ENCODE data around the gene SORCS2.

Gene SORCS2

DNA sequence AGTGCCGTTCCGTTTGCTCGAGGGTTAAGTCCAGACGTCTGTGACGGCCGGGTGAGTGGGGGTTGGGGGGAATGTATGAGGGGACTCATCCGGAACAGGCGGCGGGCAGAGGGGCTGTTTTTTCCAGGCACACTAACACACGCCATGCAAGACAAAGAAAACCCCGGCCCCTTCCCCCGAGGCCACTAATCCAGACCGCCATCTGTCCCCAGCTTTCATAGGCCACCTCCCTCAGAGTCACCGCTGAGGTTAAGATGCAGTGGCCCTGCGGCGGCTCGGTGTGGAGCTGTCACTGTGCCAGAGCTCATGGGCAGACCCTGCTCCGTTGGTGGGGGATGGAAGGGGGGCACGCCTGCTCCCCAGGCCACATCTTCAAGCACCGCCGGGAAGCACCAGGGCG lies 34.1 kb downstream of the SORCS2 start:
- TF ChIP-seq SUZ12 (IDR thresholded peaks at IDR 0.05; ENCODE audit: extremely low read depth, insufficient read depth, insufficient read length) = no peak
- TF ChIP-seq YY1 (IDR thresholded peaks at IDR 0.05; ENCODE audit: insufficient read depth, insufficient read length) = no peak
- TF ChIP-seq ZNF274 (IDR thresholded peaks at IDR 0.05; ENCODE audit: low read depth, low read length) = no peak
- Histone ChIP-seq H3K36me3 (ENCODE audit: insufficient read depth, insufficient read length, low read length) (no peaks in the 10 kb centered on the region), H3K4me1 (ENCODE audit: insufficient read depth, insufficient read length) (peaks cover 11% of the 10 kb centered on the region), H3K9ac (ENCODE audit: insufficient read length, low read depth) (peak overlapping the region; percentile 6), H3K4me3 (ENCODE audit: insufficient read length, low read depth) (no peak overlapping the region), H3K27me3 (ENCODE audit: insufficient read depth, insufficient read length) (no peaks in the 10 kb centered on the region), H3K9me3 (ENCODE audit: insufficient read depth, low read length) (no peaks in the 10 kb centered on the region)
- no peak for DNase-seq (ENCODE audit: low read depth, low spot score)

DNA sequence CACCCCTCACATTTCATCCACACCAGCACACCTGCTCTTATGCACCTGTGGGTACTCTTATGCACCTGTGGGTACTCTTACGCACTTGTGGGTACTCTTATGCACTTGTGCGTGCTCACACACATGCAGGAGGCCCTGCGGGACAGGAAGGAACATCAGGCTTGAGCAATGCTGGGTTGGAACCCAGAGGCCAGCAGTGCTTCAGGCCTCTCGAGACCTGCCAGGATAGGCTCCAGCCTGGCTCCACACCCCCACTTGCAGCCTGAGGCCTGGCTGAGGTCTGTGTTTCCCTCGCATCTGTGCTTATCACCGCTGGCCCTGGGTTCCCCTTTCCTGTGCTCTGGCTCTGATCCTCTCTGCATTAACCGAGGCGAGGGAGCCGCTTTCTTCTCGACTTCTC lies 34.7 kb downstream of the SORCS2 start:
- no peak for DNase-seq (ENCODE audit: low read depth, low spot score)
- Histone ChIP-seq H3K4me3 (ENCODE audit: insufficient read length, low read depth) (no peak overlapping the region), H3K4me1 (ENCODE audit: insufficient read depth, insufficient read length) (peaks cover 11% of the 10 kb centered on the region), H3K9ac (ENCODE audit: insufficient read length, low read depth) (peak overlapping the region; percentile 69), H3K36me3 (ENCODE audit: insufficient read depth, insufficient read length, low read length) (no peaks in the 10 kb centered on the region), H3K9me3 (ENCODE audit: insufficient read depth, low read length) (no peaks in the 10 kb centered on the region), H3K27me3 (ENCODE audit: insufficient read depth, insufficient read length) (no peaks in the 10 kb centered on the region)
- no peak for TF ChIP-seq ZNF274 (IDR thresholded peaks at IDR 0.05; ENCODE audit: low read depth, low read length)
- TF ChIP-seq SUZ12 (IDR thresholded peaks at IDR 0.05; ENCODE audit: extremely low read depth, insufficient read depth, insufficient read length) = no peak
- TF ChIP-seq YY1 (IDR thresholded peaks at IDR 0.05; ENCODE audit: insufficient read depth, insufficient read length) = no peak

DNA sequence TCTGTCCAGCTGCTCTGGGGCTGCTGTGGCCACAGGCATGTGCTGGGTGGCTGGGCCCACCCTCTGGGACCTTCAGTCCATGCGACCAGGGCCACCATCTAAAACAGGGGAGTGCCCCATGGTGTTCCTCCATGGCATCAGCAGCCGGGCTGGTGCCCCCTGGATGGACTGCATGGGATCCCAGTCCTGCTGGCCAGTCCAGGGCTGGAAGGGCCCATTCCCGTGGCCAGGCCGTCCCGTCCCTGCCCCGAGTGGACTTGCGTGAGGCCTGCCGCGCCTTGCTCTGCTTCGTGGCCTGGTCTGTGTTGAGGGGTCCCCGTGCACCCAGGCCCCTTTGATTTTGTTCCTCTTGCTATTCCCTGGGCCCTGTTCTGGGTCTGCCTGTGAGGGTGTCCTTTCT lies 36.4 kb downstream of the SORCS2 start:
- no peak overlapping the region for H3K4me3 ChIP-seq (ENCODE audit: insufficient read length, low read depth)
- TF ChIP-seq YY1 (IDR thresholded peaks at IDR 0.05; ENCODE audit: insufficient read depth, insufficient read length) = no peak
- TF ChIP-seq ZNF274 (IDR thresholded peaks at IDR 0.05; ENCODE audit: low read depth, low read length) = no peak
- no peak for TF ChIP-seq SUZ12 (IDR thresholded peaks at IDR 0.05; ENCODE audit: extremely low read depth, insufficient read depth, insufficient read length)
- no peaks in the 10 kb centered on the region for H3K27me3 ChIP-seq (ENCODE audit: insufficient read depth, insufficient read length)
- no peaks in the 10 kb centered on the region for H3K9me3 ChIP-seq (ENCODE audit: insufficient read depth, low read length)
- H3K4me1 ChIP-seq (ENCODE audit: insufficient read depth, insufficient read length) = peaks cover 11% of the 10 kb centered on the region
- no peaks in the 10 kb centered on the region for H3K36me3 ChIP-seq (ENCODE audit: insufficient read depth, insufficient read length, low read length)
- no peak for DNase-seq (ENCODE audit: low read depth, low spot score)
- H3K9ac ChIP-seq (ENCODE audit: insufficient read length, low read depth) = no peak overlapping the region

DNA sequence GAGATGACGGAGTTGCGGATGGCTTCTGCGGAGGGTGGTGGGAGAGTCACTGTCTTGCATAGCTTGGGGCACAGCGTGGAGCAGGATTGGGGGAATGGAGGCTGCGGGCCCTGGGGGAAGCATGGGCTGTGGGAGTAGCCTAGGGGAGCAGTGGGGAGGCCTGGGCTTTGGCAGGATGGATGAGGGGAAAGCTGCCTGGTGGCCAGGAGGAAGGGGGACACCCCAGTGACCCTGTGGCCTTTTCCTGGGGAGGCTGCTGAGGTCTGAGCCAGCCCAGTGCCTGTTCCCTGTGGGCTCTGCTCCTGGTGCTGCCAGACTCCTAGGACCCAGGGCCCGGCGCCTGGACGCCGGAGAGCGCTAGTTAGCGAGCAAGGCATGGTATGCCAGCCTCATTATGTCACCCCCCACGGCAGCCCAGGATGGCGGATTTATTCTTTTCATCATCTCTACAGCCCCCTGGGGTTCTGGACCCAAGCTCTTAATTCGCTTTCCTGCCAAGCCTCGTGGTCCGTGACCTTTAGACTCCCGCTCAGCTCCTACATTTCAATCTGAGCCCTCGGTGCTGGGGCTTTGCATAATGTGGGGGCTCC lies 39.8 kb downstream of the SORCS2 start:
- Histone ChIP-seq H3K9me3 (ENCODE audit: insufficient read depth, low read length) (no peaks in the 10 kb centered on the region), H3K4me3 (ENCODE audit: insufficient read length, low read depth) (no peak overlapping the region), H3K36me3 (ENCODE audit: insufficient read depth, insufficient read length, low read length) (no peaks in the 10 kb centered on the region), H3K27me3 (ENCODE audit: insufficient read depth, insufficient read length) (no peaks in the 10 kb centered on the region), H3K9ac (ENCODE audit: insufficient read length, low read depth) (no peak overlapping the region), H3K4me1 (ENCODE audit: insufficient read depth, insufficient read length) (peaks cover 2% of the 10 kb centered on the region)
- no peak for DNase-seq (ENCODE audit: low read depth, low spot score)
- TF ChIP-seq ZNF274 (IDR thresholded peaks at IDR 0.05; ENCODE audit: low read depth, low read length) = no peak
- no peak for TF ChIP-seq YY1 (IDR thresholded peaks at IDR 0.05; ENCODE audit: insufficient read depth, insufficient read length)
- TF ChIP-seq SUZ12 (IDR thresholded peaks at IDR 0.05; ENCODE audit: extremely low read depth, insufficient read depth, insufficient read length) = no peak

DNA sequence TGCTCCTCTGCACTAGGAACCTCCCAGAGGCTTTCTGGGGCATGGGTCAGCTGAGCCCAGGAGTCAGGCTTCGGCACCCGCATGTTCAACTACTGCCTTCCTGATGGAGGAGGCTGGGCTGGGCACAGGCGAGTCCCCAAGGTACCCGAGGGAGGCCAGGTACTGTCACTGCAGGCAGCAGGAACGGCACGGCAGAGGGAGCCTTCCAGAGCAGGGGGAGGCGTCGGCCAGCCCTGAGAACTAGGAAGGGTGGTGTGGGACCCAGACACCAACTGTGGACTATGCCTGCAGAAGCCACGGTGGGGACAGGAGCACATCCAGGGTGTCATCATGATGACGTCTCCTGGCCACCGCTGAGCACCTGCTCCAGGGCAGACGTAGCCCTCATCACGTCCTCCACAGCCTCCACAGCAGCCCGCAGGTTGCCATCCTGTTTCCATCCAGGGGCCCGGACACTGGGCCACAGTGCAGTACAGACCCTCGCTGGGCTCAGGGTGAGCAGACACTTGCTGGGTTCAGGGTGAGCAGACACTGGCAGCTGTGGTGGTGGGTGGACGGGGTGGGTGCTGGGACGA lies 40.8 kb downstream of the SORCS2 start:
- no peaks in the 10 kb centered on the region for H3K4me1 ChIP-seq (ENCODE audit: insufficient read depth, insufficient read length)
- no peak for TF ChIP-seq ZNF274 (IDR thresholded peaks at IDR 0.05; ENCODE audit: low read depth, low read length)
- TF ChIP-seq SUZ12 (IDR thresholded peaks at IDR 0.05; ENCODE audit: extremely low read depth, insufficient read depth, insufficient read length) = no peak
- TF ChIP-seq YY1 (IDR thresholded peaks at IDR 0.05; ENCODE audit: insufficient read depth, insufficient read length) = no peak
- no peak overlapping the region for H3K4me3 ChIP-seq (ENCODE audit: insufficient read length, low read depth)
- no peak for DNase-seq (ENCODE audit: low read depth, low spot score)
- H3K36me3 ChIP-seq (ENCODE audit: insufficient read depth, insufficient read length, low read length) = no peaks in the 10 kb centered on the region
- peak overlapping the region; percentile 6 for H3K9ac ChIP-seq (ENCODE audit: insufficient read length, low read depth)
- H3K27me3 ChIP-seq (ENCODE audit: insufficient read depth, insufficient read length) = no peaks in the 10 kb centered on the region
- 0 out of 2 replicates have a peak, but pooled peaks cover under 1% of the 10 kb centered on the region for H3K9me3 ChIP-seq (ENCODE audit: insufficient read depth, low read length)

DNA sequence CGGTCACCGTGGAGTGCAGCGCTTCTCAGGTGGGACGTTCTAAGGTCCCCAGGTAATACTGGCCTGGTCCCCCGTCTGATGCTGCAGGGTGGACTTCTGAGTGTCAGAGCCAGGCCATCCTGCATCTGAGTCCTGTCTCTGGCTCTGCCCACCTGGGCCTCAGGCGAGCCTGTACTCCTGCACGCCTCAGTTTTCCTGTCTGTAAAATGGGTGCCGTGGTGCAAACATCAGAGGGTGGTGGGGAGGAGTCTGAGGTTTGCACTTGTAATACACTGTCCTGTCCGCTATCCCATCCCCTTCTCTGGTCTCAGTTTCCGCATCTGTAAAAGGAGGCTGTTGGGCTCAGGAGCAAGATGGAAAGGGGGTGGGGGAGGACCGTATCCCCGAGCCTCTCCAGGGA lies 41.3 kb downstream of the SORCS2 start:
- no peak overlapping the region for H3K4me3 ChIP-seq (ENCODE audit: insufficient read length, low read depth)
- no peaks in the 10 kb centered on the region for H3K27me3 ChIP-seq (ENCODE audit: insufficient read depth, insufficient read length)
- H3K9ac ChIP-seq (ENCODE audit: insufficient read length, low read depth) = no peak overlapping the region
- H3K9me3 ChIP-seq (ENCODE audit: insufficient read depth, low read length) = peaks cover 6% of the 10 kb centered on the region; the same call in 1 of the 2 replicates
- no peak for DNase-seq (ENCODE audit: low read depth, low spot score)
- H3K36me3 ChIP-seq (ENCODE audit: insufficient read depth, insufficient read length, low read length) = no peaks in the 10 kb centered on the region
- TF ChIP-seq SUZ12 (IDR thresholded peaks at IDR 0.05; ENCODE audit: extremely low read depth, insufficient read depth, insufficient read length) (no peak), YY1 (IDR thresholded peaks at IDR 0.05; ENCODE audit: insufficient read depth, insufficient read length) (no peak), ZNF274 (IDR thresholded peaks at IDR 0.05; ENCODE audit: low read depth, low read length) (no peak)
- no peaks in the 10 kb centered on the region for H3K4me1 ChIP-seq (ENCODE audit: insufficient read depth, insufficient read length)

DNA sequence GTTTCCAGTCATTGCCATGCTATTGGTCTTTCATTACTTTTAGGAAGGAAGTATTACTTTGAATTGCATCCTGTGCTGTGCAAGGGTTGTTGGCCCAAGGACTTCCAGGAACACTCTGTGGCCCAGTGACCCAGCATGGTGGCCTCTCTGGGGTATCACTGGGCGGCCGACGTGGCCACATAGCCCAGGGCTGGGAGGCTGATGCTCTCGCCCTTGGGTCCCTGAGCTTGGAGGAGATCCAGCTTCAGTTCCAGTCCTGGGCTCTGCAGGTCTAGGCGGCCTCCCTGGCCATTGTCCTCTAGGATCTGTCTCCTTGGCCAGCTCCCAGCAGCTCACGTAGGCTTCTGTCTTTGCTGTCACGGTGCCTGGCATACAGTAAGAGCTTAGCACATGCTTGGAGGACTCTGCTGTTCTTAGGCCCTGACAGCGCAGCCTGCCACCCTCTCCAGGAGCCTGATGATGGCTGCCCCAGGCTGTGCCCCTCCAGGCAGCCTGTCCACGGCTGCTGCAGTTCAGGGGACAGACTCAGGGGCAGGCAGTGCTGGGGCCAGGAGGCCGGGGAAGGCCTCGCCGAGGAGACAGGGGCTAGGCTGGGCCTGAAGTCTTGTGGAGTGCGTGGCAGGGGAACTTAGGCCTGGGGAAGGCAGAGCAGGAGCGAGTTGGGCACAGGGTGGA lies 42.2 kb downstream of the SORCS2 start:
- no peaks in the 10 kb centered on the region for H3K36me3 ChIP-seq (ENCODE audit: insufficient read depth, insufficient read length, low read length)
- H3K9me3 ChIP-seq (ENCODE audit: insufficient read depth, low read length) = peaks cover 9% of the 10 kb centered on the region; the same call in 1 of the 2 replicates
- no peaks in the 10 kb centered on the region for H3K27me3 ChIP-seq (ENCODE audit: insufficient read depth, insufficient read length)
- no peak for DNase-seq (ENCODE audit: low read depth, low spot score)
- TF ChIP-seq YY1 (IDR thresholded peaks at IDR 0.05; ENCODE audit: insufficient read depth, insufficient read length) (no peak), ZNF274 (IDR thresholded peaks at IDR 0.05; ENCODE audit: low read depth, low read length) (no peak), SUZ12 (IDR thresholded peaks at IDR 0.05; ENCODE audit: extremely low read depth, insufficient read depth, insufficient read length) (no peak)
- no peaks in the 10 kb centered on the region for H3K4me1 ChIP-seq (ENCODE audit: insufficient read depth, insufficient read length)
- H3K4me3 ChIP-seq (ENCODE audit: insufficient read length, low read depth) = no peak overlapping the region
- no peak overlapping the region for H3K9ac ChIP-seq (ENCODE audit: insufficient read length, low read depth)
